Colonic mucosa (tissue), 4 donors: ENCODE data around the gene RNASE11. TPM values are rescaled to one million over a fixed set of nuclear protein-coding genes. Genes with fewer than 3 reads are reported as not detected.

ENCODE experiments used
- DNase-seq: peaks from one replicate; pipeline ENCODE4 v3.0.0-alpha.2; 2020
- H3K27ac ChIP-seq: fragments of 200-600 bp; one replicate; pipeline ENCODE4 v1.8.0; 2021
- H3K27me3 ChIP-seq: fragments of 200-600 bp; one replicate; pipeline ENCODE4 v1.8.0; 2021
- H3K36me3 ChIP-seq: fragments of 200-600 bp; one replicate; pipeline ENCODE4 v1.8.0; 2021
- H3K4me1 ChIP-seq: fragments of 200-600 bp; one replicate; pipeline ENCODE4 v1.8.0; 2021; ENCODE audit warnings: mild to moderate bottlenecking
- H3K4me3 ChIP-seq: fragments of 200-600 bp; one replicate; pipeline ENCODE4 v1.8.0; 2021
- H3K9ac ChIP-seq, 2 donors: one replicate each; pipeline ENCODE4 v1.7.0; 2013; ENCODE audit warnings: control low read depth in 2 of 2, low read depth in 2 of 2, low read length in 2 of 2
- H3K9me3 ChIP-seq: fragments of 200-600 bp; one replicate; pipeline ENCODE4 v1.8.0; 2021
- intact Hi-C: fragments of 100-400 bp; cut with DNase I; formaldehyde crosslinking; loops from one replicate; pipeline ENCODE4 v1.14.1; 2022
- total RNA-seq, 2 donors: library from RNA; stranded (reverse); fragmentation: NEBNext Ultra II Directional in 1 of 2; extraction: Animal tissue kit (Norgen Biotek cat#: 25700) in 1 of 2; gene quantifications; one replicate each; pipeline ENCODE4 v1.2.1, GENCODE V29; 2021
- TF ChIP-seq, protein P1 (sequence below): fragments of 200-600 bp; IDR thresholded peaks from one replicate; pipeline ENCODE4 v1.8.0; 2022; ENCODE audit warnings: antibody characterized with exemption, mild to moderate bottlenecking
- donor health status: healthy.
- donor health status: DM: no; HTN: no; CAD: no.
- donor health status: DM: no; HTN: no; CAD: no.

RNASE11 gene
- total RNA-seq, 2 donors from 2014 or later, result not detected

DNA sequence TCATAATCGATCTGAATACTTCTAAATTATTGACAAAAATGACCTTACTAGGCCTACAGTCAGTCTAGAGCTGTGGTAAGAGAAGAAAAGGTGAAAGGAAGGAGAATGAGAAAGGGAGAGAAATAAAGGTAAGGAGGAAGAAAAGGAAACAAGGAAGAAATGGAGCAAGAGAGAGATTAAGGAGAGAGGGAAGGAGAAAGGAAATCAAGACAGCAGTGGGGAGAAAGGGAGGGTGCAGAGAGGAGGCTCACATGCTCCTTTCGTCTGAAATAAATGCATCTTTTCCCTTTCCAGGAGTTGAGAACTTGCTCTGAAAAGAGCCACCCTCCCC lies 30.6 kb downstream of the RNASE11 start:
- DNase-seq, result no peak
- H3K9me3 ChIP-seq, result no peaks in the 10 kb centered on the region
- intact Hi-C loops, result no loop called here
- H3K36me3 ChIP-seq, result no peaks in the 10 kb centered on the region
- no peaks in the 10 kb centered on the region for H3K4me1 ChIP-seq
- H3K27ac ChIP-seq, result no peak overlapping the region
- H3K27me3 ChIP-seq, result no peaks in the 10 kb centered on the region
- H3K9ac ChIP-seq, result no peak overlapping the region
- no peak overlapping the region for H3K4me3 ChIP-seq
- TF ChIP-seq, protein P1, sequence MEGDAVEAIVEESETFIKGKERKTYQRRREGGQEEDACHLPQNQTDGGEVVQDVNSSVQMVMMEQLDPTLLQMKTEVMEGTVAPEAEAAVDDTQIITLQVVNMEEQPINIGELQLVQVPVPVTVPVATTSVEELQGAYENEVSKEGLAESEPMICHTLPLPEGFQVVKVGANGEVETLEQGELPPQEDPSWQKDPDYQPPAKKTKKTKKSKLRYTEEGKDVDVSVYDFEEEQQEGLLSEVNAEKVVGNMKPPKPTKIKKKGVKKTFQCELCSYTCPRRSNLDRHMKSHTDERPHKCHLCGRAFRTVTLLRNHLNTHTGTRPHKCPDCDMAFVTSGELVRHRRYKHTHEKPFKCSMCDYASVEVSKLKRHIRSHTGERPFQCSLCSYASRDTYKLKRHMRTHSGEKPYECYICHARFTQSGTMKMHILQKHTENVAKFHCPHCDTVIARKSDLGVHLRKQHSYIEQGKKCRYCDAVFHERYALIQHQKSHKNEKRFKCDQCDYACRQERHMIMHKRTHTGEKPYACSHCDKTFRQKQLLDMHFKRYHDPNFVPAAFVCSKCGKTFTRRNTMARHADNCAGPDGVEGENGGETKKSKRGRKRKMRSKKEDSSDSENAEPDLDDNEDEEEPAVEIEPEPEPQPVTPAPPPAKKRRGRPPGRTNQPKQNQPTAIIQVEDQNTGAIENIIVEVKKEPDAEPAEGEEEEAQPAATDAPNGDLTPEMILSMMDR, result no peak

- intact Hi-C loops, result no loop called here
- no peaks in the 10 kb centered on the region for H3K4me1 ChIP-seq
- no peak overlapping the region for H3K27ac ChIP-seq
- no peak for DNase-seq
- no peak overlapping the region for H3K9ac ChIP-seq
- H3K36me3 ChIP-seq, result no peaks in the 10 kb centered on the region
- H3K27me3 ChIP-seq, result no peaks in the 10 kb centered on the region
- no peaks in the 10 kb centered on the region for H3K9me3 ChIP-seq
- no peak overlapping the region for H3K4me3 ChIP-seq
- TF ChIP-seq, protein P1, result no peak
These were observed 31.1 kb downstream of the RNASE11 start for GRCh38 chr14:20556500-20557211.

DNA sequence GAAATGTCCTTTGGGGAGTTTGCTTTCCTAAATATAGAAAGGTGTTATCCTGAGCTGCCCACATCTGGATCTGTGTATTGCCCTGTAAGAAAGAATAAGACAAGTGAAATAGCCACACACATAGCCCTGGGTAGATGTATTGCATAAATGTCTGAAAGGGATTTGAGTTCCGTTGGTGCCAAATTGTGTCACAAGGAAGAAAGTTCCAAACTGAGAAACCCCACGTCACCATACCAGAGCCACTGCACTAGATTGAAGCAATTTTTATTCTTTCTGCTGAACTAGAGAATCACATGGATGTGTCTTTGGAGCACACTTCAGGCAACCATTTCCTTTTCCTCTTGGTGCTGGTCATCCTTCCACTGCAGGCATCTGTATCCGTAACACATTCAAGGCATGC lies 32.0 kb downstream of the RNASE11 start:
- Histone ChIP-seq H3K27ac (no peak overlapping the region), H3K27me3 (no peaks in the 10 kb centered on the region), H3K4me1 (no peaks in the 10 kb centered on the region), H3K36me3 (no peaks in the 10 kb centered on the region), H3K9me3 (no peaks in the 10 kb centered on the region), H3K4me3 (no peak overlapping the region), H3K9ac (no peak overlapping the region)
- intact Hi-C loops, result no loop called here
- DNase-seq, result no peak
- TF ChIP-seq, protein P1, result no peak

- Histone ChIP-seq H3K27ac (no peak overlapping the region), H3K9ac (no peak overlapping the region), H3K9me3 (no peaks in the 10 kb centered on the region), H3K36me3 (no peaks in the 10 kb centered on the region), H3K27me3 (no peaks in the 10 kb centered on the region), H3K4me3 (no peak overlapping the region), H3K4me1 (no peaks in the 10 kb centered on the region)
- DNase-seq, result no peak
- intact Hi-C loops, result no loop called here
- TF ChIP-seq, protein P1, result no peak
These were observed 34.8 kb downstream of the RNASE11 start for GRCh38 chr14:20553024-20553423.

GRCh38 chr14:20551606-20552005 lies 36.2 kb downstream of the RNASE11 start:
- Histone ChIP-seq H3K4me1 (no peaks in the 10 kb centered on the region), H3K27me3 (no peaks in the 10 kb centered on the region), H3K36me3 (no peaks in the 10 kb centered on the region), H3K9me3 (no peaks in the 10 kb centered on the region), H3K4me3 (no peak overlapping the region), H3K9ac (no peak overlapping the region), H3K27ac (no peak overlapping the region)
- intact Hi-C loops, result no loop called here
- TF ChIP-seq, protein P1, result no peak
- DNase-seq, result no peak
